IMR-90 (cell line): ENCODE data around the gene STYK1. TPM values are rescaled to one million over a fixed set of nuclear protein-coding genes. Genes with fewer than 3 reads are reported as not detected.
A peak's percentile ranks its signal among the peaks of the same experiment; 100 is the strongest.

ENCODE experiments used
- ATAC-seq: fragments of 200-7000 bp; cut with Tn5 transposase; 2 replicates; pipeline ENCODE4 v1.9.1; 2020; ENCODE audit warnings: low read depth, mild to moderate bottlenecking, moderate library complexity
- BruUV-seq: library from RNA; stranded (reverse); fragments of 400-500 nt; replicated peaks from 2 replicates; lab custom pipeline; 2021; lab: Mats Ljungman, UMichigan
- CTCF ChIA-PET: fragments of 300-600 bp; formaldehyde crosslinking; extraction: SDS; loops from one replicate; lab custom pipeline; 2021; ENCODE audit warnings: antibody characterized with exemption; lab: Yijun Ruan, JAX
- POLR2A ChIA-PET: fragments of 300-600 bp; sonication (Branson Sonifier 250); formaldehyde crosslinking; loops from one replicate; lab custom pipeline; 2022; ENCODE audit warnings: antibody characterized with exemption; ENCODE audit not compliant: unreplicated experiment; lab: Charles Lee
- DNase-seq: peaks from one replicate; pipeline ENCODE4 v3.0.0; 2013
- H2AFZ ChIP-seq: replicated peaks from 2 replicates; pipeline ENCODE3; 2013; ENCODE audit warnings: low read length, mild to moderate bottlenecking; ENCODE audit not compliant: poor library complexity
- H2AK5ac ChIP-seq: 2 replicates; pipeline ENCODE4 v1.6.1; 2013; ENCODE audit warnings: low read depth, low read length, inconsistent platforms
- H2AK9ac ChIP-seq: replicated peaks from 2 replicates; pipeline ENCODE3; 2013; ENCODE audit warnings: mild to moderate bottlenecking, low read depth, low read length, moderate library complexity; ENCODE audit not compliant: poor library complexity
- H2BK120ac ChIP-seq: 2 replicates; pipeline ENCODE4 v1.6.1; 2013; ENCODE audit warnings: low read depth, low read length, inconsistent platforms
- H2BK15ac ChIP-seq: 3 replicates; pipeline ENCODE4 v1.6.1; 2013; ENCODE audit warnings: low read depth, low read length, inconsistent platforms
- H2BK20ac ChIP-seq: 2 replicates; pipeline ENCODE4 v1.6.1; 2013; ENCODE audit warnings: low read depth, mild to moderate bottlenecking, inconsistent platforms, low read length, moderate library complexity
- H2BK5ac ChIP-seq: 2 replicates; pipeline ENCODE4 v1.6.1; 2013; ENCODE audit warnings: mild to moderate bottlenecking, low read depth, low read length, inconsistent platforms; ENCODE audit not compliant: poor library complexity, severe bottlenecking
- H3K14ac ChIP-seq: replicated peaks from 2 replicates; pipeline ENCODE4 v1.6.1; 2013; ENCODE audit warnings: low read depth, low read length, inconsistent platforms
- H3K18ac ChIP-seq: 2 replicates; pipeline ENCODE4 v1.6.1; 2013; ENCODE audit warnings: low read depth, low read length, control low read depth
- H3K23ac ChIP-seq: 2 replicates; pipeline ENCODE4 v1.6.1; 2013; ENCODE audit warnings: low read depth, low read length, inconsistent platforms
- H3K27ac ChIP-seq: 2 replicates; pipeline ENCODE4 v1.5.1; 2013; ENCODE audit warnings: mild to moderate bottlenecking, control low read depth, low read length; ENCODE audit not compliant: insufficient read depth
- H3K27me3 ChIP-seq: 2 replicates; pipeline ENCODE4 v1.6.1; 2013; ENCODE audit warnings: low read length; ENCODE audit not compliant: control insufficient read depth, insufficient read depth
- H3K36me3 ChIP-seq: 2 replicates; pipeline ENCODE4 v1.6.1; 2013; ENCODE audit warnings: low read length, mixed read lengths; ENCODE audit not compliant: control insufficient read depth, insufficient read depth
- H3K4ac ChIP-seq: 2 replicates; pipeline ENCODE4 v1.6.1; 2013; ENCODE audit warnings: low read depth, low read length, inconsistent platforms
- H3K4me1 ChIP-seq: 2 replicates; pipeline ENCODE4 v1.6.1; 2013; ENCODE audit warnings: low read length, mixed read lengths; ENCODE audit not compliant: control insufficient read depth, insufficient read depth
- H3K4me2 ChIP-seq: 2 replicates; pipeline ENCODE4 v1.6.1; 2013; ENCODE audit warnings: low read depth, mild to moderate bottlenecking, control low read depth, low read length, moderate library complexity
- H3K4me3 ChIP-seq: 2 replicates; pipeline ENCODE4 v1.5.1; 2013; ENCODE audit warnings: low read depth, mild to moderate bottlenecking, control low read depth, low read length, moderate library complexity; ENCODE audit not compliant: insufficient read depth
- H3K56ac ChIP-seq: 2 replicates; pipeline ENCODE4 v1.6.1; 2013; ENCODE audit warnings: low read length, inconsistent platforms; ENCODE audit not compliant: insufficient read depth; ENCODE audit errors: extremely low read depth
- H3K79me1 ChIP-seq, 2 experiments: 2 replicates each; pipeline ENCODE4 v1.6.1; 2013; ENCODE audit warnings: low read length in 2 of 2, inconsistent platforms in 1 of 2, low read depth in 1 of 2
- H3K9ac ChIP-seq: 2 replicates; pipeline ENCODE4 v1.6.1; 2013; ENCODE audit warnings: low read depth, low read length, control low read depth
- H3K9me1 ChIP-seq: 2 replicates; pipeline ENCODE4 v1.6.1; 2013; ENCODE audit warnings: low read length, inconsistent platforms; ENCODE audit not compliant: insufficient read depth
- H3K9me3 ChIP-seq: 2 replicates; pipeline ENCODE4 v1.6.1; 2013; ENCODE audit warnings: low read length; ENCODE audit not compliant: control insufficient read depth, insufficient read depth
- H4K20me1 ChIP-seq: 2 replicates; pipeline ENCODE4 v1.6.1; 2013; ENCODE audit warnings: low read length, inconsistent platforms; ENCODE audit not compliant: insufficient read depth
- H4K5ac ChIP-seq: 2 replicates; pipeline ENCODE4 v1.6.1; 2013; ENCODE audit warnings: mild to moderate bottlenecking, low read depth, low read length, control low read depth
- H4K8ac ChIP-seq, 2 experiments: 2 replicates each; pipeline ENCODE4 v1.6.1; 2013; ENCODE audit warnings: low read depth in 2 of 2, low read length in 2 of 2, control low read depth in 1 of 2, inconsistent platforms in 1 of 2
- H4K91ac ChIP-seq: 2 replicates; pipeline ENCODE4 v1.6.1; 2013; ENCODE audit warnings: low read depth, low read length, inconsistent platforms; ENCODE audit not compliant: insufficient read depth
- BHLHE40 ChIP-seq: fragments of 150-350 bp; IDR thresholded peaks from 2 replicates; pipeline ENCODE4 v1.6.1; 2016; ENCODE audit warnings: mild to moderate bottlenecking, low read depth, low read length
- CEBPB ChIP-seq: IDR thresholded peaks from 2 replicates; pipeline ENCODE4 v1.6.1; 2012; ENCODE audit warnings: low read depth, low read length, improper control_type of control experiment
- CHD1 ChIP-seq: IDR thresholded peaks from 2 replicates; pipeline ENCODE4 v1.6.1; 2012; ENCODE audit warnings: low read depth, low read length, improper control_type of control experiment
- CTCF ChIP-seq: conservative IDR thresholded peaks from 2 replicates; pipeline ENCODE4 v1.5.1; 2012; ENCODE audit warnings: mild to moderate bottlenecking, low read depth, low read length, improper control_type of control experiment
- FOS ChIP-seq: fragments of 150-350 bp; IDR thresholded peaks from 2 replicates; pipeline ENCODE4 v1.6.1; 2016; ENCODE audit warnings: low read depth, low read length
- MAFK ChIP-seq: IDR thresholded peaks from 2 replicates; pipeline ENCODE4 v1.6.1; 2012; ENCODE audit warnings: low read depth, low read length, improper control_type of control experiment
- MAZ ChIP-seq: IDR thresholded peaks from 2 replicates; pipeline ENCODE4 v1.6.1; 2012; ENCODE audit warnings: low read depth, mild to moderate bottlenecking, low read length, improper control_type of control experiment, moderate library complexity, borderline replicate concordance
- MXI1 ChIP-seq: IDR thresholded peaks from 2 replicates; pipeline ENCODE4 v1.6.1; 2012; ENCODE audit warnings: low read depth, mild to moderate bottlenecking, low read length, moderate library complexity, borderline replicate concordance
- NFE2L2 ChIP-seq: fragments of 150-350 bp; IDR thresholded peaks from 2 replicates; pipeline ENCODE4 v1.6.1; 2016; ENCODE audit warnings: low read depth, mild to moderate bottlenecking, low read length
- POLR2A ChIP-seq: IDR thresholded peaks from 2 replicates; pipeline ENCODE4 v1.6.1; 2012; ENCODE audit warnings: mild to moderate bottlenecking, low read depth, low read length
- RAD21 ChIP-seq: IDR thresholded peaks from 2 replicates; pipeline ENCODE4 v1.6.1; 2012; ENCODE audit warnings: low read length, improper control_type of control experiment
- RCOR1 ChIP-seq: IDR thresholded peaks from 2 replicates; pipeline ENCODE4 v1.6.1; 2012; ENCODE audit warnings: mild to moderate bottlenecking, low read length, improper control_type of control experiment; ENCODE audit not compliant: insufficient replicate concordance
- RFX5 ChIP-seq: IDR thresholded peaks from 2 replicates; pipeline ENCODE4 v1.8.0; 2012; ENCODE audit warnings: low read depth, mild to moderate bottlenecking, low read length, moderate library complexity
- SMC3 ChIP-seq: fragments of 150-350 bp; IDR thresholded peaks from 2 replicates; pipeline ENCODE4 v1.6.1; 2016; ENCODE audit warnings: low read depth, mild to moderate bottlenecking, antibody characterized with exemption, low read length, moderate library complexity
- WGBS, 2 experiments: methylation state at CpG; one replicate each; pipeline versions ENCODE4 v1.1.5 to v1.1.7; 2013; ENCODE audit warnings: missing lambda C conversion rate in 2 of 2; ENCODE audit not compliant: insufficient read length in 1 of 2; ENCODE audit errors: extremely low coverage in 2 of 2; 5-methylcytosine and 5-hydroxymethylcytosine counted together
- dilution Hi-C: fragments of 300-500 bp; cut with HindIII; formaldehyde crosslinking; loops from one replicate; pipeline ENCODE4 v1.14.3; 2018; ENCODE audit warnings: low sequenced_read_pairs; ENCODE audit not compliant: unreplicated experiment
- in situ Hi-C: fragments of 300-500 bp; cut with MboI; formaldehyde crosslinking; loops from 3 replicates; pipeline ENCODE4 v1.14.3; 2019; ENCODE audit warnings: low sequenced_read_pairs, inconsistent platforms, mixed read lengths
- intact Hi-C: fragments of 100-400 bp; cut with micrococcal nuclease; formaldehyde crosslinking; loops from 2 replicates; pipeline ENCODE4 v1.10.0; 2022
- polyA plus RNA-seq, 3 experiments: library from polyadenylated mRNA; depleted of rRNA; stranded (reverse); fragments of >200 nt; gene quantifications; 2 replicates each; pipeline ENCODE4 v1.2.3, GENCODE V29; 2012; ENCODE audit warnings: low replicate concordance in 1 of 3
- total RNA-seq: library from RNA; depleted of rRNA; stranded (reverse); fragments of >200 nt; gene quantifications from 2 replicates; pipeline ENCODE4 v1.2.3, GENCODE V29; 2012
- TF ChIP-seq, protein P1 (sequence below): fragments of 150-350 bp; IDR thresholded peaks from 2 replicates; pipeline ENCODE4 v1.6.1; 2017; ENCODE audit warnings: mild to moderate bottlenecking, antibody characterized with exemption, low read length, low read depth
- TF ChIP-seq, protein P2 (sequence below): fragments of 150-350 bp; IDR thresholded peaks from 2 replicates; pipeline ENCODE4 v1.6.1; 2016; ENCODE audit warnings: low read depth, mild to moderate bottlenecking, low read length, moderate library complexity, borderline replicate concordance

STYK1 gene
- total and polyA plus RNA-seq, 2 of the 4 experiments (the other 2 are of a cell fraction) = 0.36 to 0.72 TPM

DNA sequence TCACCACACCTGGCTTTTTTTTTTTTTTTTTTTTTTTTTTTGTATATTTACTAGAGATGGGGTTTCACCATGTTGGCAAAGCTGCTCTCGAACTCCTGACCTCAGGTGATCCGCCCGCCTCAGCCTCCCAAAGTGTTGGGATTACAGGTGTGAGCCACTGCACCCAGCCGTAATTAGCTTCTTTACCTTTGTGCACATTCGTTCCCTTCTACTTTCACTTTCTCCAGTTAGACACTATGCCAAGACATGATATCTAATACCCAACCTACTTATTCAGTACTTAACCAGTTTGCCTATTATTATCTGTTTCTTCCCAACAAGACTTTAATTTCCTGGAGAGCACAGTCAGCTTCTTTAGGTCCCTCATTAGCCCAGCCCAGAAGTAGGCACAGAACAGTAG is 5.3 kb downstream of the STYK1 start:
- no TSS peak for BruUV-seq
- TF ChIP-seq MAFK = no peak
- TF ChIP-seq MXI1 = no peak
- TF ChIP-seq, protein P1, sequence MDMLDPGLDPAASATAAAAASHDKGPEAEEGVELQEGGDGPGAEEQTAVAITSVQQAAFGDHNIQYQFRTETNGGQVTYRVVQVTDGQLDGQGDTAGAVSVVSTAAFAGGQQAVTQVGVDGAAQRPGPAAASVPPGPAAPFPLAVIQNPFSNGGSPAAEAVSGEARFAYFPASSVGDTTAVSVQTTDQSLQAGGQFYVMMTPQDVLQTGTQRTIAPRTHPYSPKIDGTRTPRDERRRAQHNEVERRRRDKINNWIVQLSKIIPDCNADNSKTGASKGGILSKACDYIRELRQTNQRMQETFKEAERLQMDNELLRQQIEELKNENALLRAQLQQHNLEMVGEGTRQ = no peak
- no peak for TF ChIP-seq RAD21
- no peak for TF ChIP-seq MAZ
- no peak for TF ChIP-seq BHLHE40
- no peak for TF ChIP-seq POLR2A
- TF ChIP-seq CEBPB = no peak
- TF ChIP-seq FOS = no peak
- TF ChIP-seq, protein P2, sequence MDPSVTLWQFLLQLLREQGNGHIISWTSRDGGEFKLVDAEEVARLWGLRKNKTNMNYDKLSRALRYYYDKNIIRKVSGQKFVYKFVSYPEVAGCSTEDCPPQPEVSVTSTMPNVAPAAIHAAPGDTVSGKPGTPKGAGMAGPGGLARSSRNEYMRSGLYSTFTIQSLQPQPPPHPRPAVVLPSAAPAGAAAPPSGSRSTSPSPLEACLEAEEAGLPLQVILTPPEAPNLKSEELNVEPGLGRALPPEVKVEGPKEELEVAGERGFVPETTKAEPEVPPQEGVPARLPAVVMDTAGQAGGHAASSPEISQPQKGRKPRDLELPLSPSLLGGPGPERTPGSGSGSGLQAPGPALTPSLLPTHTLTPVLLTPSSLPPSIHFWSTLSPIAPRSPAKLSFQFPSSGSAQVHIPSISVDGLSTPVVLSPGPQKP = no peak
- TF ChIP-seq CTCF = no peak
- TF ChIP-seq CHD1 = no peak
- no peak for TF ChIP-seq NFE2L2
- no peak for TF ChIP-seq SMC3
- no peak for TF ChIP-seq RCOR1
- TF ChIP-seq RFX5 = no peak
- dilution Hi-C loops = no loop called here

More for the DNA sequence above, 5.3 kb downstream of the STYK1 start:
- 80% methylated on average over 1 of the region's 5 CpGs; no CpG with 5 or more reads in 1 of the 2 experiments for WGBS, 2 experiments
- Histone ChIP-seq H3K27me3 (peaks cover 13% of the 10 kb centered on the region), H2BK5ac (no peak overlapping the region), H2AK9ac (no peak overlapping the region), H2AK5ac (no peak overlapping the region), H3K56ac (no peak overlapping the region), H2AFZ (no peak overlapping the region), H4K20me1 (no peaks in the 10 kb centered on the region), H3K4me1 (no peaks in the 10 kb centered on the region), H3K18ac (no peak overlapping the region), H2BK15ac (no peak overlapping the region), H2BK20ac (0 out of 2 replicates have a peak overlapping the region, but pooled peaks have one; percentile 36), H3K23ac (no peak overlapping the region), H3K4ac (no peak overlapping the region), H3K14ac (no peak overlapping the region), H3K9me3 (no peaks in the 10 kb centered on the region), H3K79me1 (no peaks in the 10 kb centered on the region), H4K5ac (no peak overlapping the region), H3K27ac (no peak overlapping the region), H3K4me2 (peak overlapping the region; percentile 9; the same call in 1 of the 2 replicates), H2BK120ac (no peak overlapping the region), H3K36me3 (no peaks in the 10 kb centered on the region), H3K9me1 (no peaks in the 10 kb centered on the region), H3K9ac (no peak overlapping the region), H3K4me3 (no peak overlapping the region), H4K91ac (no peak overlapping the region), H4K8ac (no peak overlapping the region)
- DNase-seq (no peak), ATAC-seq (no peak)
- in situ Hi-C loops = no loop called here
- ChIA-PET POLR2A (no interaction called here), CTCF (interaction anchor here (0.6 to 1.7 kb wide), 3 partner anchors 82 to 98 kb away, joined by 3 to 4 read pairs (median 4); no protein-coding TSS in a partner anchor)
- intact Hi-C loops = loop anchor here (5.0 kb wide), 1 partner anchor 46 kb away; no protein-coding TSS in a partner anchor
